Measurements from ENCODE around the gene MAMDC2. TPM values are rescaled to one million over a fixed set of nuclear protein-coding genes. Genes with fewer than 3 reads are reported as not detected.

MAMDC2 gene
- total RNA-seq, 2 donors from 2014 or later = 2.3 to 7.0 TPM

- Histone ChIP-seq H3K36me3 (no peaks in the 10 kb centered on the region), H3K4me1 (no peaks in the 10 kb centered on the region), H3K9me3 (no peaks in the 10 kb centered on the region), H3K4me3 (no peak overlapping the region), H3K27ac (no peak overlapping the region), H3K27me3 (no peaks in the 10 kb centered on the region), H3K9ac (ENCODE audit: low read depth in 2 of 2, low read length in 2 of 2) (no peak overlapping the region)
- TF ChIP-seq, protein P1, sequence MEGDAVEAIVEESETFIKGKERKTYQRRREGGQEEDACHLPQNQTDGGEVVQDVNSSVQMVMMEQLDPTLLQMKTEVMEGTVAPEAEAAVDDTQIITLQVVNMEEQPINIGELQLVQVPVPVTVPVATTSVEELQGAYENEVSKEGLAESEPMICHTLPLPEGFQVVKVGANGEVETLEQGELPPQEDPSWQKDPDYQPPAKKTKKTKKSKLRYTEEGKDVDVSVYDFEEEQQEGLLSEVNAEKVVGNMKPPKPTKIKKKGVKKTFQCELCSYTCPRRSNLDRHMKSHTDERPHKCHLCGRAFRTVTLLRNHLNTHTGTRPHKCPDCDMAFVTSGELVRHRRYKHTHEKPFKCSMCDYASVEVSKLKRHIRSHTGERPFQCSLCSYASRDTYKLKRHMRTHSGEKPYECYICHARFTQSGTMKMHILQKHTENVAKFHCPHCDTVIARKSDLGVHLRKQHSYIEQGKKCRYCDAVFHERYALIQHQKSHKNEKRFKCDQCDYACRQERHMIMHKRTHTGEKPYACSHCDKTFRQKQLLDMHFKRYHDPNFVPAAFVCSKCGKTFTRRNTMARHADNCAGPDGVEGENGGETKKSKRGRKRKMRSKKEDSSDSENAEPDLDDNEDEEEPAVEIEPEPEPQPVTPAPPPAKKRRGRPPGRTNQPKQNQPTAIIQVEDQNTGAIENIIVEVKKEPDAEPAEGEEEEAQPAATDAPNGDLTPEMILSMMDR (IDR thresholded peaks at IDR 0.05) = no peak
- intact Hi-C loops (cut with DNase I) = no loop called here
- peak; percentile 30 for DNase-seq
Observed at GRCh38 chr9:70120834-70121510, 77.3 kb downstream of the MAMDC2 start.

GRCh38 chr9:70121818-70122436 lies 78.3 kb downstream of the MAMDC2 start:
- no peaks in the 10 kb centered on the region for H3K36me3 ChIP-seq
- H3K4me3 ChIP-seq = no peak overlapping the region
- no peaks in the 10 kb centered on the region for H3K27me3 ChIP-seq
- no peaks in the 10 kb centered on the region for H3K9me3 ChIP-seq
- DNase-seq = no peak
- H3K9ac ChIP-seq (ENCODE audit: low read depth in 2 of 2, low read length in 2 of 2) = no peak overlapping the region
- intact Hi-C loops (cut with DNase I) = no loop called here
- H3K27ac ChIP-seq = no peak overlapping the region
- no peaks in the 10 kb centered on the region for H3K4me1 ChIP-seq
- TF ChIP-seq, protein P1 (IDR thresholded peaks at IDR 0.05) = no peak

DNA sequence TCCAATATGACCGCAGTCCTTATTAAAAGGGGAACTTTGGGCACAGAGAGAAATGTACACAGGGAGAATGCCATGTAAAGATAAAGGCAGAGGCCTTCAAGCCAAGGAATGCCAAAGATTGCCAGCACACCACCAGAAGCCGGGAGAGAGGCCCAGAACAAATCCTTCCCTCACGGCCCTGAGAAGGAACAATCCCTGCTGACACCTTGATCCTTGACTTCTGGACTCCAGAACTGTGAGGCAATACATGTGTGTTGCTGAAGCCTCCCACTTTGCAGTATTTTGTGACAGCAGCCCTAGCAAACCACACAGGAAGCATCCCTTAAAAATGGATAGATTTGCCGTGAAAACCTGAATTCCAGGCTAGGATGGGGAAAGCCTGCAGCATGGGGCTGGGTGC lies 80.0 kb downstream of the MAMDC2 start:
- intact Hi-C loops (cut with DNase I) = no loop called here
- Histone ChIP-seq H3K9me3 (no peaks in the 10 kb centered on the region), H3K4me3 (no peak overlapping the region), H3K27me3 (no peaks in the 10 kb centered on the region), H3K36me3 (no peaks in the 10 kb centered on the region), H3K4me1 (no peaks in the 10 kb centered on the region), H3K9ac (ENCODE audit: low read depth in 2 of 2, low read length in 2 of 2) (no peak overlapping the region), H3K27ac (no peak overlapping the region)
- TF ChIP-seq, protein P1 (IDR thresholded peaks at IDR 0.05) = no peak
- no peak for DNase-seq

DNA sequence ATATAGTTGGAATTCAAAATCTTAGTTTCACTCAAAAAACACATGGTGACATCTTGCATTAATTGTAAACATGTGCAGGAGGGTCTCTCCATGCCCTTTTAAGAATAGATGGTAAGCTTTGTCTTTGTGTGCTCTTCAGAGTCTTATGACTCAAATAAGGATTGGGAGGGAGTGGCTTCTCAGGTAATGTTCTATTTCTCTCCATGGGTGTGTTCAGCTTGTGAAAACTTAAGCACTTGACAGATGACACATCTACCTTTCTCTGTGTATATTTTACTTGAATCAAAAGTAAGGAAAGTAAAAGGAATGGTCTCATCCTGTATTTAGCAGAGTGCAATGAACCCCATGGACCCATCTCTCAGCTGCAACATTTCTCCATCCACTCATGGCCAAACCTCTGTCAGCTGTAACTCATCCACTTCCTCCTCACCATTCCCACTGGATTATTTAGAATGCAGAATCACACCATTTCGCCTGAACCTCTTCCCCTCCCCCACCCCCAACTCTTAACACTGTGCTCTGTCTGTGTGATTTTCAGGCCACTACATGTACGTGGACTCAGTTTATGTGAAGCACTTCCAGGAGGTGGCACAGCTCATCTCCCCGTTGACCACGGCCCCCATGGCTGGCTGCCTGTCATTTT lies 82.1 kb downstream of the MAMDC2 start:
- Histone ChIP-seq H3K9ac (ENCODE audit: low read depth in 2 of 2, low read length in 2 of 2) (no peak overlapping the region), H3K27ac (no peak overlapping the region), H3K27me3 (no peaks in the 10 kb centered on the region), H3K4me1 (no peaks in the 10 kb centered on the region), H3K9me3 (no peaks in the 10 kb centered on the region), H3K4me3 (no peak overlapping the region), H3K36me3 (no peaks in the 10 kb centered on the region)
- TF ChIP-seq, protein P1 (IDR thresholded peaks at IDR 0.05) = no peak
- intact Hi-C loops (cut with DNase I) = no loop called here
- DNase-seq = no peak

DNA sequence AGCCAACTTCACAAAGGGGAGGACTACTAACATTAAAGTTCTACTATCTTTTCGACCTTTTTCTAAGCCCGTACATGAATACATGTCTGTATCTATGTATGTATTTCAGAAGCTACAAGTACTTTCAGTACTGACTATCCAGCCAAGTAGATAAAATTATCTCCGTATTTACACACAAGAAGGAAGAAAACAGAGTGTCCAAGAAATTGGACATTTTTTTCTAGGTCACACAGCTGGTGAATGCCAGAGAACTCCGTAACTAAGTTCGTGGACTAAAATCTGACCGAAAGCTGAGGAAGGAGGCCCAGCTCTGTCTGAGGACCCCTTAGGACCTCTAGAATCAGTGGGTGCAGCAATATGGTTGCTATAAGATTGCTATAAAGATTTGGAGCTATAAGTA lies 83.4 kb downstream of the MAMDC2 start:
- H3K9me3 ChIP-seq = no peaks in the 10 kb centered on the region
- intact Hi-C loops (cut with DNase I) = no loop called here
- no peaks in the 10 kb centered on the region for H3K27me3 ChIP-seq
- no peak overlapping the region for H3K4me3 ChIP-seq
- H3K9ac ChIP-seq (ENCODE audit: low read depth in 2 of 2, low read length in 2 of 2) = no peak overlapping the region
- H3K27ac ChIP-seq = no peak overlapping the region
- TF ChIP-seq, protein P1 (IDR thresholded peaks at IDR 0.05) = no peak
- no peaks in the 10 kb centered on the region for H3K36me3 ChIP-seq
- no peak for DNase-seq
- H3K4me1 ChIP-seq = no peaks in the 10 kb centered on the region

Data from colonic mucosa (tissue), 4 donors.